SH-SY5Y (cell line): ENCODE measurements around the gene YARS2.

Source experiments
- GATA2 ChIP-seq: IDR thresholded peaks from 2 replicates; pipeline ENCODE4 v1.6.1; 2011; ENCODE audit warnings: mild to moderate bottlenecking, low read depth, low read length
- GATA3 ChIP-seq: IDR thresholded peaks from 2 replicates; pipeline ENCODE4 v1.6.1; 2011; ENCODE audit warnings: low read depth, mild to moderate bottlenecking, low read length, moderate library complexity

The YARS2 gene

DNA sequence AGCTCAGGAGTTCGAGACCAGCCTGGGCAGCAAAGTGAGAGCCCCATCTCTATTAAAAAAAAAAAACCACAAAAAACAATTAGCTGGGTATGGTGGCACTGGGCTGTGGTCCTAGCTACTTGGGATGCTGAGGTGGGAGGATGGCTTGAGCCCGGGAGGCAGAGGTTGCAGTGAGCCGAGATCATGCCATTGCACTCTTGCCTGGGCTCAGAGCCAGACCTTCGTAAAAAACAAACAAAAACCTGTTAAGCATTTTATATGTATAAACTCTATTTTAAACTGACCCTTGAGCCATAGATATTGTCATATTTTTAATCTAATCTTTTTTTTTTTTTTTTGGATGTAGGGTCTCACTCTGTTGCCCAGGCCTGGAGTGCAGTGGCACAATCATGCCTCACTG is 40.9 kb downstream of the YARS2 start:
- TF ChIP-seq GATA2 (no peak), GATA3 (no peak)

DNA sequence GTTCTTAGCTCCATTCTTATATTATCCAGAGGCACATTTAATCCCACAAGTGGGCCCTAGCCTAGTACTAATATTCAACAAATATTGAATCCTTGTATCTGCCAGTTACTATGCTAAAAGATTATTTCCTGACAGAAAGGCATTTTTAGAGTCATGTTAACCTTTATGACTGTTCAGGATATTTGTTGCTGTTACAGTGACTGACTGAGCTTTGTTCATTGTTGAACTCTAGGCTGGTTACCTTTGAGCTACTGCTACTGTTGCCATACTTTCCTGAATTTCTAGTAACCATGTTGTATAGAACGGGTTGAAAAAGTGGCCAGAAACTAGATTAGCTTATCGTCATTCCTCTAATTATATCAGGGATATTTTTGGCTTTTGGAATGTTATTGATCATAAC is 46.8 kb downstream of the YARS2 start:
- no peak for TF ChIP-seq GATA3
- no peak for TF ChIP-seq GATA2

DNA sequence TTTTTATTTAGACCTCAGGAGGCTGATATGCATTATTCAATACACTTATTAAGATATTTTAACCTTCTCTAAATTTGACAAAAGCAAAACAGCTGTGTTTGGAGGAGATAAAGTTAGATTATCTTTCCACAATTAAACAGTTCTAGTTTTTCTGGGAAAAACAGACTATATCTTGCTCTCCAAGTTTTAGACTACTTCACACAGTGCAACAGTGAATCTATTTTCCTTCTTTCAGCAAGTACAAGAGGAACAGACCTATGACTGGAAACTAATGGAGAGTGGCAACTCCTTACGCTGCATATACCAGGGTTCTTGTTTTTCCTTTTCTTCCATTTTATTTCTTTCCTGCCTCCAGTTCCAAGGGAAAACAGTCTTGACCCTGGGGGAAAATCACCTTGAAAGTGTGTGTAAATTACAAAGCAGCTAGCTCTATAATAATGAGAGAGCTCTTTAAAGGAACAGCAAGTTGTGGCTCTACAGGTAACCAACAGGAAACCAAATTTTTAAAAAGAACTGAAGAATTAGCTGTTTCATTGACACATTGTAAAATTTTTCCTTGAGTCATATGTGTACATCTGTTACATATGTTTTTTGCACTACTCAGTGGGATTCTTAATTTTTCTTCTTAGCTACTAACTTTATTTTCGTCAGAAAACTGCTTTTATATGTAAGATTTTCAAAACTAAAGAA is 49.2 kb downstream of the YARS2 start:
- TF ChIP-seq GATA2, result no peak
- TF ChIP-seq GATA3, result no peak

DNA sequence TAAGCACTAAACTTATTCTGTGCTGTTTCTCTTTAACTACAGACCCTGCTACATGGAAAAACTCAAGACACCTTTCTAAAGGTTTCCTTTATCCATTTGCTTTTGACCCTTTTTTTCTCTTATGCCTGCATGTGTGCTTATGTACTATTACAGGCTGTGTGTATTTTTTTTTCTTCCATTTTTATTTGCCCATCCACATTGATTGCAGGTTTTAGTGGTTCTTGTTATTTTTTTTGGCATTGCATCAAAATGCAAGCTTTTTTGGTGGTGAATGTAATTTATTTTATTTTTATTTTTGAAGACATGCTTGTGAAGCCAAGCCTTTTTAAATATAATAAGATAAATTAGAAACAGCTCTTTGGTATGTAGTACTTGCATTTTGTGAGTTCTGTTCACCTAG is 49.9 kb downstream of the YARS2 start:
- TF ChIP-seq GATA2 (no peak), GATA3 (no peak)

DNA sequence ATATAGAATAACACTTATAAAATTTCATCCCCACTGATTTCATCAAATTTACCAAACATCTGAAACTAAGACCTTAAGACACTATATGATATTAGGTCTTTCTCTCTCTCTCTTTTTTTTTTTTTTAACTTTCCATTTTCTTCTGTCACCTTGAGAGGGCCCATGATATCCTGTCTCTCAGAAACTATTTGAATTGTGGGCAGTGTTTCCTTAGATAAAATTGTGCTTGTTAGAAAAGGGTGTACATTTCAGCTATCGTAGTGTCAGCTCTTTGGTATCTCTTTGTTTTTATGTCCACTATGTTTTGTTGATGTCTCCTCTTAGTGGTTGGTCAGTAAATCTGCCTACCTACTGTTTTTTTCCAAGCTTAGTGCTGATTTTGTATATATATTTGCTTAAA is 52.8 kb downstream of the YARS2 start:
- TF ChIP-seq GATA3 (no peak), GATA2 (no peak)

DNA sequence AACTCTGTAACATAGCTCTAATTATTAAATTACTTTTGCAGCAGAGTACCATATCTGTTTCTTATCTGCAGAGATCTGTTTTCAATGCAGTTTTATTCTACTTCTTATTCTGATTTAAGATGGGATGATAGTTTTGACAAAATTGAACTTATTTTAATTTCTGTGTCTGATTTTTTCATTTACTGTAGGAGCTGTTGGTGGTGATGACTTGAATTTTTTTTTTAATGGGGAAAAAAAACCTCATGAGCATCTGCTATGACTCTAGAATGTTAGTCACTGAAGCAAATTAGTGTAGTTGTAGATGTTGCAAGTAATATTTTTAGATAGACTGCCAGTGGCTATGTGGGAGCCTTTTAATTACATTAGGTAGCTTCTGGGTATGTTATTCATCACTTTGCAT is 53.2 kb downstream of the YARS2 start:
- no peak for TF ChIP-seq GATA2
- peak; percentile 51 for TF ChIP-seq GATA3

DNA sequence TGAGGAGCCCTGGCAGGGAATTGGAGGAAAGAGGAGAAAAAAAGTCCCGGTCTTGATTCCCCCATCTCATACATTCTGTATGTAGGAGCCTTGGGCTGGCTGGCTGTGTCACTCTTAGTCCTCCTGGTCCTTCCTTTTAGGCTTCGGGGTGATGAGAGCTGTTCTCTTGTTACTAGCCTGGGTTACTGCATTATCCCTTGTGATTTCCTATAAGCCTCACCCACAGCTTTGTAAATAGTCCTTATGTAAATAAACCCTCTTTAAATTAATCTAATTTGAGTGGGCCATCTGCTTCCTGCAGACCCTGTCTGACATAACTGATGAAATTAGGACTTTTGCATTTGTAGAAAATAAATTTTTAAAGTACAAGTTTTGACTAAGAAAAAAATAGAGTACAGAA is 57.4 kb downstream of the YARS2 start:
- TF ChIP-seq GATA2, result no peak
- no peak for TF ChIP-seq GATA3

DNA sequence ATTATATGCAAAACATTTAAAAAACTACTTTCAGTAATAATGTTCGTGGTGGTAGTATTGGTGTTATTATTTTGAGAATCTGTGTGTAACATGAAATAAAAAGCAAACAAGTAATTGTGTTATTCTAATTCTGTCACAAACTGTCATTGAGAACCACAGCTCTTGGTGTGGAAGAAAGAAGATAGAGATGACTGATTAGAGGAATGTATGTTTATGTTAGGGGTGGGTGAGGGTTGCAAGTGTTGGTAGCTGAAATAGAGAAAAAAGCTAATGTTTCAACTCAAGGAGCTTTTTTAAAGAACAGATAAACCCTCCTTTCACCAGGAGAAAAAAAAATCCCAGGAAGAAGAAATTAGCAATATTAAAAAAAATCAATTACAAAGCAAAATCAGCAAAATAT is 58.3 kb downstream of the YARS2 start:
- TF ChIP-seq GATA2, result no peak
- TF ChIP-seq GATA3, result 0 out of 2 replicates have a peak, but pooled peaks have one; percentile 9
